Keratinocyte (primary cell): ENCODE measurements around the gene CNR1. TPM values are rescaled to one million over a fixed set of nuclear protein-coding genes. Genes with fewer than 3 reads are reported as not detected.

Source experiments
- DNase-seq: peaks from one replicate; pipeline ENCODE4 v3.0.0-alpha.2; 2011; ENCODE audit warnings: low read depth, missing footprints, low spot score
- FAIRE-seq: peaks from 2 replicates; lab custom pipeline; 2011; peaks lifted over from hg19 to GRCh38; lab: Jason Lieb, UNC
- H2AFZ ChIP-seq: 2 replicates; pipeline ENCODE4 v1.6.0; 2012; ENCODE audit warnings: low read length, control low read depth, inconsistent platforms; ENCODE audit not compliant: control insufficient read depth
- H3K27ac ChIP-seq: 2 replicates; pipeline ENCODE4 v1.5.1; 2011; ENCODE audit warnings: low read length; ENCODE audit not compliant: control insufficient read depth, insufficient read depth
- H3K27me3 ChIP-seq: 3 replicates; pipeline ENCODE4 v1.6.0; 2011; ENCODE audit warnings: low read length; ENCODE audit not compliant: control insufficient read depth, insufficient read depth; ENCODE audit errors: extremely low read depth
- H3K36me3 ChIP-seq, 2 experiments: 2 replicates in 1 of 2; 3 replicates in 1 of 2; pipeline ENCODE4 v1.5.1; 2011; ENCODE audit warnings: low read length in 2 of 2, mild to moderate bottlenecking in 1 of 2; ENCODE audit not compliant: control insufficient read depth in 2 of 2, insufficient read depth in 2 of 2; ENCODE audit errors: extremely low read depth in 1 of 2
- H3K4me1 ChIP-seq: 3 replicates; pipeline ENCODE4 v1.5.1; 2011; ENCODE audit warnings: low read length; ENCODE audit not compliant: control insufficient read depth, insufficient read depth; ENCODE audit errors: extremely low read depth
- H3K4me2 ChIP-seq: 3 replicates; pipeline ENCODE4 v1.6.0; 2011; ENCODE audit warnings: low read depth, low read length; ENCODE audit not compliant: control insufficient read depth, insufficient read depth; ENCODE audit errors: extremely low read depth
- H3K4me3 ChIP-seq, 3 experiments: fragments of 200-600 bp in 1 of 3; sonication (generic) in 1 of 3; 2 replicates in 2 of 3; 3 replicates in 1 of 3; pipeline ENCODE4 v1.5.1; 2011 to 2016; ENCODE audit warnings: low read length in 3 of 3, mild to moderate bottlenecking in 3 of 3, control low read depth in 2 of 3, inconsistent platforms in 1 of 3, low read depth in 1 of 3, mixed read lengths in 1 of 3, mixed run types in 1 of 3, moderate library complexity in 1 of 3; ENCODE audit not compliant: control insufficient read depth in 2 of 3, insufficient read depth in 2 of 3; ENCODE audit errors: extremely low read depth in 1 of 3
- H3K79me2 ChIP-seq: 2 replicates; pipeline ENCODE4 v1.6.0; 2012; ENCODE audit warnings: low read length; ENCODE audit not compliant: control insufficient read depth, insufficient read depth
- H3K9ac ChIP-seq: 3 replicates; pipeline ENCODE4 v1.6.0; 2011; ENCODE audit warnings: low read length; ENCODE audit not compliant: control insufficient read depth, insufficient read depth; ENCODE audit errors: extremely low read depth
- H3K9me1 ChIP-seq: 3 replicates; pipeline ENCODE4 v1.6.0; 2011; ENCODE audit warnings: low read length; ENCODE audit not compliant: control insufficient read depth, insufficient read depth; ENCODE audit errors: extremely low read depth
- H3K9me3 ChIP-seq: 2 replicates; pipeline ENCODE4 v1.5.1; 2012; ENCODE audit warnings: low read depth, low read length; ENCODE audit not compliant: control insufficient read depth
- H4K20me1 ChIP-seq: 3 replicates; pipeline ENCODE4 v1.6.0; 2011; ENCODE audit warnings: low read length; ENCODE audit not compliant: control insufficient read depth, insufficient read depth; ENCODE audit errors: extremely low read depth
- EZH2 ChIP-seq: IDR thresholded peaks from one replicate; pipeline ENCODE4 v1.6.1; 2012; ENCODE audit warnings: inconsistent platforms, mild to moderate bottlenecking, low read length, moderate library complexity
- dilution Hi-C: fragments of 300-500 bp; cut with MboI; formaldehyde crosslinking; loops from one replicate; pipeline ENCODE4 v1.7.0; 2020; ENCODE audit warnings: low sequenced_read_pairs; ENCODE audit not compliant: extremely low pct_ligation_motif_present
- polyA plus RNA-seq, 5 experiments: library from polyadenylated mRNA; depleted of rRNA in 3 of 5; stranded (reverse) in 3 of 5; stranded (forward) in 1 of 5; unstranded in 1 of 5; fragments of >200 nt; gene quantifications; 1 replicate in 1 of 5; 2 replicates in 3 of 5; 3 replicates in 1 of 5; pipeline versions ENCODE4 v1.2.1 to v1.2.3, GENCODE V29; 2011 to 2012; ENCODE audit warnings: missing spikeins in 2 of 5, low read depth in 1 of 5, low replicate concordance in 1 of 5
- TF ChIP-seq, protein P1 (sequence below), 3 experiments: IDR thresholded peaks in 1 of 3; conservative IDR thresholded peaks in 1 of 3; optimal IDR thresholded peaks in 1 of 3; 2 replicates in 2 of 3; 3 replicates in 1 of 3; pipeline versions ENCODE3 to v1.5.1; 2011; ENCODE audit warnings: low read length in 3 of 3, mild to moderate bottlenecking in 3 of 3, moderate library complexity in 2 of 3, control low read depth in 1 of 3, inconsistent platforms in 1 of 3; ENCODE audit not compliant: insufficient read depth in 2 of 3; ENCODE audit errors: extremely low read depth in 1 of 3

Gene CNR1
- polyA plus RNA-seq, 1 donor (not counting 4 experiments of a cell fraction or from before 2014, with no cell fraction given) = not detected

DNA sequence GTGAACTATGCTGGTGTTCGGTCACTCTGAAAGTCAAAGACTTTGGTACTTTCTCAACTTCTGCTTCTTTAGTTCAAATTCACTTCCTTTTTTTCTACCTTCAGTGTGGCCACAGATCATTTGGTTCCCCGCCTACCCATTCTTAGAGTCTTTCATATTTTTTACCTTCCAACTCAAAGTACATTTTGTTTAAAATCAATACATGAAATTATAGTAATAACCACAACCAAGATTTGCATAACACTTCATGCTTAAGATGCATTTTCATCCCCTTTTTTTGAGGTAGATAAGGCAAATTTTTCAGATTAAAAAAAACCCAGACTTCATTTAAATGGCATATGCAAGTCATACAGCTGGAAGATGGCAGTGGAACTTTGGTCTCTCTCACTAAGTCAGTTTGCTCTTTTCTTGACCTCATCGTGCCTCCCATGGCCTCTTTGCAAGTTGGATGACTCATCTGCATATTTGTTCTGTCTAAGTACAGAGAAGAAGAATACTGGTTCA, 11.9 kb upstream of the CNR1 start:
- Histone ChIP-seq H2AFZ (no peak overlapping the region), H3K27me3 (no peaks in the 10 kb centered on the region), H3K4me3 (no peak overlapping the region), H3K4me1 (no peaks in the 10 kb centered on the region), H3K36me3 (no peaks in the 10 kb centered on the region), H3K4me2 (no peak overlapping the region), H3K9ac (no peak overlapping the region), H3K9me3 (no peaks in the 10 kb centered on the region), H4K20me1 (no peaks in the 10 kb centered on the region), H3K79me2 (no peaks in the 10 kb centered on the region), H3K9me1 (no peaks in the 10 kb centered on the region), H3K27ac (no peak overlapping the region)
- TF ChIP-seq, protein P1, sequence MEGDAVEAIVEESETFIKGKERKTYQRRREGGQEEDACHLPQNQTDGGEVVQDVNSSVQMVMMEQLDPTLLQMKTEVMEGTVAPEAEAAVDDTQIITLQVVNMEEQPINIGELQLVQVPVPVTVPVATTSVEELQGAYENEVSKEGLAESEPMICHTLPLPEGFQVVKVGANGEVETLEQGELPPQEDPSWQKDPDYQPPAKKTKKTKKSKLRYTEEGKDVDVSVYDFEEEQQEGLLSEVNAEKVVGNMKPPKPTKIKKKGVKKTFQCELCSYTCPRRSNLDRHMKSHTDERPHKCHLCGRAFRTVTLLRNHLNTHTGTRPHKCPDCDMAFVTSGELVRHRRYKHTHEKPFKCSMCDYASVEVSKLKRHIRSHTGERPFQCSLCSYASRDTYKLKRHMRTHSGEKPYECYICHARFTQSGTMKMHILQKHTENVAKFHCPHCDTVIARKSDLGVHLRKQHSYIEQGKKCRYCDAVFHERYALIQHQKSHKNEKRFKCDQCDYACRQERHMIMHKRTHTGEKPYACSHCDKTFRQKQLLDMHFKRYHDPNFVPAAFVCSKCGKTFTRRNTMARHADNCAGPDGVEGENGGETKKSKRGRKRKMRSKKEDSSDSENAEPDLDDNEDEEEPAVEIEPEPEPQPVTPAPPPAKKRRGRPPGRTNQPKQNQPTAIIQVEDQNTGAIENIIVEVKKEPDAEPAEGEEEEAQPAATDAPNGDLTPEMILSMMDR (optimal IDR thresholded peaks at IDR 0.05 in 1 of 3, IDR thresholded peaks at IDR 0.05 in 1 of 3, conservative IDR thresholded peaks at IDR 0.05 in 1 of 3; ENCODE audit: extremely low read depth in 1 of 3, insufficient read depth in 2 of 3, low read length in 3 of 3) = no peak
- TF ChIP-seq EZH2 = no peak
- DNase-seq (no peak), FAIRE-seq (no peak)
- dilution Hi-C loops = no loop called here

DNA sequence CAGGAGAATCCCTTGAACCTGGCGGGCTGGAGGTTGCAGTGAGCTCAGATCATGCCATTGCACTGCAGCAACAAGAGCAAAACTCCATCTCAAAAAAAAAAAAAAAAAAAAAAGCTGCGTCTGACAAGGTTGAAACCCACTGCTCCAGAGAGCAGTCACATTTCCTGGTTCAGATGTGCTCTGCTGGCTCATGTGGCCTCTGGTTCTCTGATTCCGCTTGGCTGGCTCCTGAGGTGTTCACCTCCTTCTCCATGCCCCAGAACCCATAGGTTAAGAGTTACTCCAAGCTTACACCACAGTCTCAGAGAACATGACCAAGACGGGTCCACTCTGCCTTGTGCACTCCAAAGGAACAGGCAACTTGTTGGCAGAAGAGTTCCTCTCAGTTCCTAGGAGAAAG, 8.8 kb upstream of the CNR1 start:
- DNase-seq = no peak
- Histone ChIP-seq H3K4me2 (no peak overlapping the region), H3K36me3 (no peaks in the 10 kb centered on the region), H3K4me1 (no peaks in the 10 kb centered on the region), H3K79me2 (no peaks in the 10 kb centered on the region), H3K27ac (no peak overlapping the region), H3K9me3 (no peaks in the 10 kb centered on the region), H2AFZ (no peak overlapping the region), H3K27me3 (no peaks in the 10 kb centered on the region), H4K20me1 (no peaks in the 10 kb centered on the region), H3K9ac (no peak overlapping the region), H3K4me3 (no peak overlapping the region), H3K9me1 (no peaks in the 10 kb centered on the region)
- TF ChIP-seq, protein P1 (optimal IDR thresholded peaks at IDR 0.05 in 1 of 3, IDR thresholded peaks at IDR 0.05 in 1 of 3, conservative IDR thresholded peaks at IDR 0.05 in 1 of 3; ENCODE audit: extremely low read depth in 1 of 3, insufficient read depth in 2 of 3, low read length in 3 of 3) = no peak
- TF ChIP-seq EZH2 = no peak
- dilution Hi-C loops = loop anchor here (5.0 kb wide), 1 partner anchor 32 kb away; no protein-coding TSS in a partner anchor
- FAIRE-seq = no peak
